ENCODE measurements around the gene ANXA1. TPM values are rescaled to one million over a fixed set of nuclear protein-coding genes. Genes with fewer than 3 reads are reported as not detected.

ANXA1 gene
- total RNA-seq, 1 donor from 2014 or later, result 555 TPM

DNA sequence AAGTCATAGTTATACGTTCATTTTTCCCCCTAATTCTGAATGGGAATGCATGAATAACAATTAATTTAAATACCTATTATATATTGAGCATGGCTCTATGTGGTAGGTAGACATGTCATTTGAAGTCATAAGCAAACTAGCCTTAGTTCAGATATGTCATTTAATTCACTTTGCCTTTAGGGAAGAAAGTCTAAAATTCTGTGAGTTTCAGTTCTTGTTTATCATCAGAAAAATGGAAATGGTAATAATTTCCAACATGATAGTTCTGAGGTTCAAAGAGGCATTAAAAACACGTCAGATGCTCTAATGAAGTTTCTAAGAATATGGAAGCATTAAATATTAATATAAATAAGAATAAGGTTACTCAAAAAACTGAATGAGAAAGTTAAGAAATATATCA, 13.1 kb upstream of the ANXA1 start:
- no peak for DNase-seq

- no peak for DNase-seq
These were observed 10.4 kb upstream of the ANXA1 start for GRCh38 chr9:73141282-73141681.

- DNase-seq, result peak; percentile 51
These were observed 7.8 kb upstream of the ANXA1 start for GRCh38 chr9:73143711-73144328.

- DNase-seq, result no peak
These were observed 5.4 kb upstream of the ANXA1 start for GRCh38 chr9:73146111-73146815.

GRCh38 chr9:73148447-73148937, 3.2 kb upstream of the ANXA1 start:
- peak; percentile 40 for DNase-seq

DNA sequence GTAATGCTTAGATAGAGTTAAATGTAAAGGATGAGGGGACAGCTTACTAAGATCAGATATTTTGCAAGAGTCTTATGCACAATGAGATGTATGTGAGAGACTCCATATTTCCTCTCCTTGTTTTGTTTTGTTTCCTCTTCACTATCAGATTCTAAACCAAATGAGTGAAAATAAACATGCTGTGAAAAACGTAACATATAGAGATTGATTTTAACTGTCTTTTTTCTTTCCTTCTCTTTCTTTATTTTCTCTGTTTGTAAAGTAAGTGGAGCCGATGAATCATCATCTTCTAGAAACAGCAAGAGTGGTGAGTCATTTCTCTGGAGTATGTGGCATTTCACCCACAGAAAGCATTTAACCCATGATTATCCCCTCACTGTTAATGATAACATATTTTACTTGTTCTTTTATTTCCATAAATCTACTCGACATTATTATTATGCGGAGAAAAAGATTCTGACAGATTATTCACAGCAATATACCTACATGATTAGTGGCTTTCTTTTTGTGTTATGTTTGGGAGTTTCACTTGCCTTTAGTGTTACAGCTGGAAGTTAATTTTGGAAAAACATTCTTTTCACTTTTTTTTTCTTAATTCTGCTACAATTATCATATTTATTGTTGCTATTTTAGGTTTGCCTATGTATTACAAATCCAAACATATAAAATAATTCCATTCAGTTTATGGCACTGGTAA, 2.1 kb upstream of the ANXA1 start:
- DNase-seq, result peak; percentile 43

DNA sequence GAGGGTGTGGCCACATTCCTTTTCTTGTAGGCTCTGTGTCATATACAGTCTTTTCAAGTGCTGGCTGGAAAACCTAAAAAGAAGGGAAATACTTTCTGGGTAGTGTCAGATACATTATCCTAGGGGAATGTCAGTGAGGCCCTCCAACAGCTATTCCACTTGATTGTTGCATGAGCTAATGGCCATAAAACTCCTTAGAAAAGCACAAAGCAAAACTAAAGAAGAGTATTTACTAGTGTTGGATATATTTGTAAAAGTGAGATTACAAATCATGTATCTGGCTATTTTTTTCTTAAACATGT, 829 bp downstream of the ANXA1 start:
- DNase-seq, result peak; percentile 69

GRCh38 chr9:73152953-73153352, 1.3 kb downstream of the ANXA1 start:
- no peak for DNase-seq

DNA sequence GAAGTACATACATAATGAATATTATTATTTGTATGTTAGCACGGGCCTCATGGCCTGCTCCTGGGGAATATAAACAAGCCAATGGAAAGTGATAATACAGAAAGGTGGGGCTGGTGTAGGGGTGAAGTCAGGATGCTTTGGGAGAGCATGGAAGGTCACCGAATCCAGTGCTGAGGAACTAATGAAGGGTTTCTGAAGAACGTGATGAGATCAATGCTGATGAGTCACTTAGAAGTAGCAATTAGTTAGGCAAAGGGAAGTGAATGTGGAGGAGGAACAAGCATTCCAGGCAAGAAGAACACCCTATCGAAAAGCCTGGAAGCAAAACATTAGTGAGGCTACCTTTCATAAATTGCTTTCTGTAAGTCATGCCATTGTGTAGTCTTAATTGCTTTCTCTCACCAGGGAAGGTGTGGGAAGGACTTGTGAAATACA, 2.1 kb downstream of the ANXA1 start:
- no peak for DNase-seq

DNA sequence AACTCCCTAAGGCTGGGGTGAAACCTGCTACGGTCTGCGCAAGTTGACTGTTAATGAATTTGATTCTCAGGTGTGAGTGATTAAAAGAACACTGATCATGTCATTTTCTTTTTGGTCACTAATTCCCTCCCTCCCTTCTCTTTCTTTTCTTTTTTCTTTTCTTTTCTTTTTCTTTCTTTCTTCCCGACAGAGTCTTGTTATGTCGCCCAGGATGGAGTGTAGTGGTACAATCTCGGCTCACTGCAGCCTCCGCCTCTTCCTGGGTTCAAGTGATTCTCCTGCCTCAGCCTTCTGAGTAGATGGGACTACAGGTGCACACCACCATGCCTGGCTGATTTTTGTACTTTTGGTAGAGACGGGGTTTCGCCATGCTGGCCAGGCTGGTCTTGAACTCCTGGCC, 2.6 kb downstream of the ANXA1 start:
- DNase-seq, result no peak

DNA sequence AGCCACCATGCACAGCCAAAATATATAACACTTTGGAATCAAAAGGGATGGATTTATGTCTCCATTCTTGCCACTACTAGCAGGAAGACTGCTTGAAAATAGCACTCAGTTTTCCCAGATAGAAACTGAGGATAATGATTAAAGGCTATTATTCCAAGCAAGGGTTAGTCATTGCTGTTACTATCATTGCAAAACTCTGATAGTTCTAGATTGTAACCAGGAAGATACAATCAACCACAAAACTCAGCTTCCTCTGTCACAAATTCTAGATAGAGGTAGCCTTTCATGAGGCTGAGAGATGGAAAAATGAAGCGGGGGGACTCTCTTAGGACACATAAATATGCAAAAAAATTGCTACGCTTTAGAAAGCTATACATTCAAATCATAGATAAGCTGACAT, 3.1 kb downstream of the ANXA1 start:
- DNase-seq, result no peak

- no peak for DNase-seq
These were observed 3.7 kb downstream of the ANXA1 start for GRCh38 chr9:73155377-73155776.

- no peak for DNase-seq
These were observed 4.6 kb downstream of the ANXA1 start for GRCh38 chr9:73155968-73156864.

DNA sequence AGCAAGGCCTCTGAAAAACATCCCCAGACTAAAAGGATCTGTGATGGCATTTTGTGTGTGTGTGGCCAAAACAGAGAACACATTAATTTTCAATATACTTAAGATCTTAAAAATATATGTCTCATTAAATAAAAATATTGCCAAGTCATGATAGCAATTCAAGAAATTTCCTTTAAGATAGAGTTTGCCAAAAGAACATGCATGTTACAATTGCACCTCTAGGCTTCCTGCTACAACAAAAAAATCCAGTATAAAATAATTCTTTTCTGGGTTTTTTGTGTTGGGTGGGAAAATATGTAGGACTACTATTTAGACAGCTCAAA, 5.2 kb downstream of the ANXA1 start:
- no peak for DNase-seq

- no peak for DNase-seq
These were observed 6.1 kb downstream of the ANXA1 start for GRCh38 chr9:73157811-73158210.

- no peak for DNase-seq
These were observed 7.1 kb downstream of the ANXA1 start for GRCh38 chr9:73158723-73159122.

- DNase-seq, result no peak
These were observed 9.2 kb downstream of the ANXA1 start for GRCh38 chr9:73160868-73161267.

DNA sequence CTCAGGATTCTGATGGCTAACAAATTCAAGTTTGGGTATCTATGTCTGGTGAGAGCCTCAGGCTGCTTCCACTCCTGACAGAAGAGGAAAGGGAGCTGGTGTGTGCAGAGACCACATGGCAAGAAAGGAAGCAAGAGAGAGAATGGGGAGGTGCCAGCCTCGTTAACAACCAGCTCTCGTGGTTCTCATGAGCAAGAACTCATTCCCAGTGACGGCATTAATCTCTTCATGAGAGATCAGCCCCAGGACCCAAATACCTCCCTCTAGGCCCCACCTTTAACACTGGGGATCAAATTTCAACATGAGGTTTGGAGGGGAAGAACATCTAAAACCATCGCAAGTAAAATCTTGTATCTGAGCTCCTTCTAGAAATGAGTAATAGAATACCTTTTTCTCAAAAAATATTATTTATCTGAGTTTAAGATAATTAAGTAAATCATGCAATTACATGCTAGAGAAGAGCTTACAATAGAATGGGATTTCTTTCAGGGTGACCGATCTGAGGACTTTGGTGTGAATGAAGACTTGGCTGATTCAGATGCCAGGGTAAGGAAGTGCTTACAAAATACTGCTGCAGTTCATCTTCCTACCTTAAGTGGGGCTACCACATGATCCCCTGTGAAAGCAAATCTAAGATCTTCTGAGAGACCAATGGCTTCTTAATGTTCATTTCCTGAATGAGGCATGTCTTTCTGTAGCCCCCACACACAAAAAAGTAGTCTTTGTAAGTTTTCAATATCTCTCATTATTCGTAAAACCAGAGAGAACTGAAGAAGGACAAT, 11.5 kb downstream of the ANXA1 start:
- DNase-seq, result no peak

DNA sequence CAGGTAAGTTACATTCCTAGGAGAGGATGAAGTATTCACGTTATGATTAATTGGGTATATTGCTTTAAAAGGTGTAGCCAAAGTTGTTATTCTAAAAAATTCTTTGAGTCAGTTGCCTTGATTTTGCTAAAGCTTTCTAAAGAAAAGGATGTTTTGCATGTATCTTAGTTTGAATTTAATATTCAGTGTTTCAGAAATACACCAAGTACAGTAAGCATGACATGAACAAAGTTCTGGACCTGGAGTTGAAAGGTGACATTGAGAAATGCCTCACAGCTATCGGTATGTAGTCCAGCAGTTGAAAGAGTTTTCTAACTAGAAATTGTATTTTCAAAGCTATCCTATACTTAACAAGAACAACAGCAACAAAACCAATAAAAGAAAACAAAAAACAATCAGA, 14.2 kb downstream of the ANXA1 start:
- no peak for DNase-seq

DNA sequence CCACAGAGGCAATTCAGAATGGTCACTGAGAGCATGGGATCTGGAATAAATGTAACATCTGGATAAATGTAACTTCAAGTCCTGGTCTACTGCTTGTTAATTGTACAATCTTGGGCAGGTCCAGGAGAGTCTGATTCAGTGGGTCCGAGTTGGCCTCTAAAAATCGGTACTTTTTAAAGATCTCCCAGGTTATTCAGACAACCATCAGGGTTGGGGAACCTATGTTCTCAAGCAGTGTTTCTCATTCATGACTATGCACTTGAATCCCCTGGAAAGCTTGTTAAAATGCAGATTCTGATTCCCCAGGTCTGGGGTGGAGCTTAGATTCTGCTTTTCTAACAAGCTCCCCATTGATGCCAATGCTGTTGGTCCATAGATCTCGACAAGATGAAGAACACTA, 14.8 kb downstream of the ANXA1 start:
- no peak for DNase-seq

GRCh38 chr9:73167614-73168013, 15.9 kb downstream of the ANXA1 start:
- DNase-seq, result no peak
